NCI-H146 (cell line): ENCODE results near the gene MORC1.
"Not testable (repeated sequence)": the region's sequence is repeated elsewhere in the genome, so short reads cannot be mapped to it uniquely, and the experiment has no call there.

Experiments used
- DNase-seq: peaks from one replicate; lab custom pipeline; 2025; lab: John Stamatoyannopoulos, UW

The MORC1 gene

DNA sequence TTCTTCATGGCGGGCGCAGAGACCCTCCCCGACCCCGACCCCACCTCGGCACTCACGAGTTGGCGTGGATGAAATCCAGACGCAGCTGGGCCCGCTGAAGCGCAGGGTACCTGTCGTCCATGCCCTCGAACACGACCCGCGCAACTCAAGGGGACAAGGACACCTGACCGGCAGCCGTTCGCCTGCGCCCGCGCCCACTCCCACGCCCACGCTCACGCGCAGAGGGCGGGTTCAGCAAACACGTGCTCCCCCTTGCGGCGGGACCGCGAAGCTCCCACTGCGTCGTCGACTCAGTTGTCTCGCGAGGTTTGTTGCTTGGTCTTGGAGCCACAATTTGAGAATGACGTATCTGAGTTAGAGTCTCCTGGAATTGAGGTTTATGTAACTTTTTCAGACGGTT is at the start of gene MORC1:
Gene MORC1, minus strand, starts transcription at position 196 of the 400 bp plus-strand sequence. Its CDS starts 75 bp downstream, at position 121.
- no peak for DNase-seq

DNA sequence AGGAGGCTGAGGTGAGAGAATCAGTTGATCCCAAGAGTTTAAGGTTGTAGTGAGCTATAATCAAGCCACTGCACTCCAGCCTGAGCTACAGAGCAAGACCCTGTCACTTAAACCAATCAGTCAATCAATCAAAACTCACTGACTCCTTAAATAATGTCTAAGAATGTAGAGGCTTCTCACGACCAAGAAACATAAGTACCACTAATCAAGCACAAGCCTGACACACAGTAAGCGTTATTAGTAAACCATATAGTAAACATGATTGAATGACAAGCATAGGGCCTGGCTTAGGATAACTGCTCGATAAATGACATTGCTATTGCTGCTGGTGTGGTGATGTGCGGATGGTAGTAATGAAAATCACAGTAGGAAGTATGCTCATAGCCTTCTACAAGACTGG is 48.0 kb upstream of the MORC1 start:
- DNase-seq, result no peak

- DNase-seq, result no peak
Observed at GRCh38 chr3:109161487-109162123, 43.7 kb upstream of the MORC1 start.

DNA sequence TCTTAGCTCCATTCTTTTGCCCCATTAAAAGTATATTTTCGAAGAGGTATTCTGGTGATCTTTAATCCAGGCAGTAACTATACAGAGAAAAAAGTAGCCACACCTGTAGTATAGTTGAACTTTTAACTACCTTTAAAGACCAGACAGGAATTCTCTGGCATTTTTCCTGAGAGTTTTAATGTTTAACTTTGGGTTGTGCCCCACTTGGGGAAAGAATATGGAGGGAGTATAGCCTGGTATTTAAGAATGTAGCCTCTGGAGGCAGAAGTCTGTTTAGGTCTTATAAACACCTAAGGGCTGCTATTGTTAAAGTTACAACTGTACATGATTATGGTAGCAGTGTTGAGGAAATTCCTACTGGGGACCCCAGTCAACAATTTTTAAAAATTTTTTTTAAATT is 37.9 kb upstream of the MORC1 start:
- DNase-seq, result no peak

GRCh38 chr3:109154979-109155378 is 37.0 kb upstream of the MORC1 start:
- no peak for DNase-seq

- DNase-seq, result no peak
Observed at GRCh38 chr3:109152320-109152719, 34.4 kb upstream of the MORC1 start.

DNA sequence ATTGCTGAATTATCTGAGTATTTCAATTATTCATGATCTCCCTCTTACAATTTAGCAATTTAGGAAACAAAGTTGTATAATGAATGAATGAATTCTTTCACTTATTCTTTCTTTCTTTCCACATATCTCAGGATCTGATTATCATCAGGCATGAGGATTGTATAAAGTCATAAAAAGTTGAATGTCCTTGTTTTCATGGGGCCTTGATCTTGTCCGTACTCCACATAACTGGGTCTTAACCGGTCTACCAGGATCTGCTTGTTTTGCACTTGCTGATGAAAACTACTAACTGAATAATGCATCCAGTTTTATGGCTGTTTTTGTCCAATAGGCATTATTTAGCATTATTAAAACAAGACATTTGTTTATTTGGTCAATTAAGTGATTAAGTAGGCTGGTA is 31.1 kb upstream of the MORC1 start:
- no peak for DNase-seq

DNA sequence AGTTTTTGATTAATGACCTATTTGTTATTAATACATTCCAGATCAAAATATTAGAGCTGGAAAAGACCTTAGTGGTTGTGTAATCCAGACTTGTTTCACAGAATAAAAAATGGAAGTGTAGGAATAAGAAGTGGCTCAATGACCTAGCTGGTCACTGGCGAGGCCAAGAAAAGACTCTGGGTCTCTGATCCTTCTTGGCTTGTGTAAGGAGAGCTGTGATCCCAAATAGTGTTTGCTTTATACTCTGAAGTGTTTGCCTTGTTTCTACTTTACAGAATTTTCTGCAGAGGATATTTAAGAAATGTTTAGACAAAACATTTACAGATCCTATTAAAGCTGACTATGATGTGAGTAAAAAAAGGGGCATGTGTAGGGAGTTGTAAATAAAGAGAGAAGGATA is 25.7 kb upstream of the MORC1 start:
- no peak for DNase-seq

GRCh38 chr3:109140318-109140717 is 22.4 kb upstream of the MORC1 start:
- no peak for DNase-seq

- no peak for DNase-seq
Observed at GRCh38 chr3:109137761-109138160, 19.8 kb upstream of the MORC1 start.

- DNase-seq, result no peak
Observed at GRCh38 chr3:109136523-109136922, 18.6 kb upstream of the MORC1 start, which contains the start of gene C3orf85. C3orf85 (plus strand) TSS chr3:109136719; CDS start chr3:109136848, 129 bp downstream.

DNA sequence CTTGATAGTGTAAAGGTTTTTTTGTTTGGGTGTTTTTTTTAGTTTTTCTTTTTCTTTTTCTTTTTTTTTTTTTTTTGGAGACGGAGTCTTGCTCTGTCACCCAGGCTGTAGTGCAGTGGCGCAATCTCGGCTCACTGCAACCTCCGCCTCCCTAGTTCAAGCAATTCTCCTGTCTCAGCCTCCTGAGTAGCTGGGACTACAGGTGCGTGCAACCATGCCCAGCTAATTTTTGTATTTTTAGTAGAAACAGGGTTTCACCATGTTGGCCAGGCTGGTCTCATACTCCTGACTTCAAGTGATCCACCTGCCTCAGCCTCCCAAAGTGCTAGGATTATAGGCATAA is 15.5 kb upstream of the MORC1 start:
- DNase-seq, result not testable (repeated sequence)

- no peak for DNase-seq
Observed at GRCh38 chr3:109132801-109133473, 15.0 kb upstream of the MORC1 start.

DNA sequence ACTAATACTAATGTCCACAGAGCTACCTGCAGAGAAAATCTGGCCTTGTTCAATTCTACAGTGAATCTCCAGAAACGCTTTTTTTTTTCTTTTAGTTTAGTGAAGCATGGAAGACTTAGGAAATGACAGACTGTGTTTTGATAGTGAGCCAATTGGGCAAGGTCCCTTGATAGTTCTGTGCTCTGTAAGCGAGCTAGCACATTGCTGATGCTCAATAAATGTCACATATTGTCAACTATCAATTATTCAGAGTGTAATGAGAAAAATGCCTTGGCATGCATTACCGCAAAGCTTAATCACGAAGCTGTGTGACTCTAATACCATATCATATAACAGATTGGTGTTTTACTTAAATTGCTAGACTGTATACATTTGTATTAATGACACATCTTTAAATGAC is 13.3 kb upstream of the MORC1 start:
- DNase-seq, result no peak

DNA sequence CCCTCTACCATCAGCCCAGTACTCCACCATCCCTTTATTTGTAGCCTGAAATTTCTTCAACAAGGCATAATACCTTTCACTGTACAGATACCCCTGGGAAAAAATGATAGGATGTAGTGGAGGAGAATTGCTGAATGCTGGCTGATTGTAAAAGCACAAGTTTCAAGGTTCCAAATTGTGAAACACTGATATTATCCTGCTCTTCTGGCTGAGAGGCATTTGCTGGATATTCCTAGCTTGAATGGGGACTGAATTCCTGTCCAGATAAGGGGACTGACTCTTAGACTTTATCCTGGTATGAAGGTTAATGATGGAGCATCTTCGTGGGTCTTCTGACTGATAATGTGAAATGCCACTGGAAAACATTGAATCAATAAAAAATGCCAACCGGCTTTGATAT is 9.6 kb upstream of the MORC1 start:
- DNase-seq, result no peak

DNA sequence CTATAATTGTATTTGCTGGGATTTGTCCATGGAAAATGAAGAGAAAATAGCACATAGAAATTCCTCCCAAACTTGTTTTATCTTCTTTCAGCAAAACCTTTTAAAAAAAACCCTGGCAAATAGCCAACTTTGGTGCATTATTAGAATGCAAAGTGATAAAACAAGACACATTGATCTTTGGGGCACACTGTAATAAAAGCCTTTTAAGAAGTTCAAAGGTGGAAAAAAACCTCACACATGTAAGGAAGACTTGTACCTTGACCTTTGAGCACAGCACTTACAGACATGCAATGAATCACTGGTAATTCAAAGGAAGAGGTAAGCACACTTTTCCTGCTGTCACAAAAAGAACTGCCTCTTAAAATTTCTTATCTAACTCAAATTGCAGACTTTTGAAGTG is 8.0 kb upstream of the MORC1 start:
- no peak for DNase-seq

DNA sequence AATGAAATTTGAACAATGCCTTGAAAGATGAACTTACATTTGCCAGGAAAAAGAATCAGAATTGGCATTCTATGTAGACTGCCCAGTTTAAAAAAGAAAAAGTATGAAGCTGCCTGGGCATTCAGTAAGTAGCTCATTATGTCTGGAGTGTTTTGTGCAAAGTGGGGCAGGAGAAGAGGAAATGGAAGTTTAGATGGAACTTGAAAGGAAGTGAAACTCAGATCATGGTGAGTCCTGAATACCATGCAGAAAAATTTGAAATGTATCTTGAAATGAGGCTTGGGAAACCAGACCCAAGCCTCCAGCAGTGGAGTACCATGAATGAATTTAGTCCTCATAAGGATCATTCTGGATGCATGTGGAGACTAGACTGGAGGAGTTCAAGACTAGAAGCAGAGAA is 4.8 kb upstream of the MORC1 start:
- DNase-seq, result no peak

- DNase-seq, result no peak
Observed at GRCh38 chr3:109118584-109118983, 650 bp upstream of the MORC1 start.

DNA sequence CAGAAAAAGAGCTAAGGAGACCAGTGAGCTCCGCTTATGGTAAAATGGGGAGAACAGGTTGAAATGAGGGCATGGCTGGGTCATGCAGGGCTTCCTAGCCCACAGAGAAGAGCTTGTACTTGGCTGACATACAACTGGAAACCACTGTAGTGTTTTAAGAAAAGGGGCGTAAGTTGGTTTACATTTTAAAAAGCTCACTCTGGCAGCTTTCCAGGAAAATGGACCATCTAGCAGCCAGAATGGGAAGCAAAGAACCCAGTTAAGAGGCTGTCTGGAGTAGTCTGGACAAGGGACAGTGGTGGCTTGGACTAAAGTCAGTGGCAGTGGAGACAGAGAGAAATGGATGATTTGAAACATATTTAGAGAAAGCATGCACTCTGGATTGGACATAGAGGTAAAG is 1.9 kb downstream of the MORC1 start:
- DNase-seq, result no peak

GRCh38 chr3:109115451-109115850 is 2.5 kb downstream of the MORC1 start:
- no peak for DNase-seq

GRCh38 chr3:109114746-109115145 is 3.2 kb downstream of the MORC1 start:
- no peak for DNase-seq

DNA sequence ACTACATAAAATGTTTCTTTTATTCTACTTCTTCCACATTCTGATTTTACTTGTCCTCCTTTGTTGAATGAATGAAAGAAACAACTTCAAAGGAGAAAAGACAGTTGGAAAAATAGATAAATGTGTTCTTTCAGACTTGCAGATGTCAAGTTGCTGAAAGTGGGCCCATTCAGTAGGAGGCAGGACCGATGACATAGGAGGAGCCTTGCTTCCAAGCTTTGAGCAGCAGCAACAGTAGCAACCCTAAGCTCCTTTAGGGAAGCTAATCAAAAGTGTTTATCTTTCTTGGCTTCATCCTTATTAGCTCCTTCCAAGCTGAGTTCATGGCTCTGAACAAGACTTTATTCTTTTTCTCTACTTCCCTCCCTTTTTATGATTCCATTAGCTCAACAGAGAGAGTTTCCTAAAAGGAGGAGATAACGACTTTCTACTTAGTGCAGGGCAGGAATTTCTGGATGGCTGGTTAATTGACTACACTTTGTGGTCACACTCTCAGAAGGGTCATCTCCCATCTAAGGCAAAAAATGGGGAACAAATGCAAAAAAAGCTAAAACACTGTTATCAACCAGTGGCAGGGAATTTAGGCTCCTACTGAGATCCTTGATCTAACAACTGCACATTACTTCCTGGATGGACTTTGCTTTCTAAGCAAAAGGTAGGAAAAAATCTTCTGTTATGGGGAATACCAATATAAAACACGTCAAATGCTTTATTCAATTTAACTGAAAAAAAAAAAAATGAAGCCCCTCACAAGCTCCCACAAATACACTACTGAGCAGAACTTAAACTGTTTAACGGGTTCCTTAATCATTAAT is 4.8 kb downstream of the MORC1 start:
- no peak for DNase-seq

DNA sequence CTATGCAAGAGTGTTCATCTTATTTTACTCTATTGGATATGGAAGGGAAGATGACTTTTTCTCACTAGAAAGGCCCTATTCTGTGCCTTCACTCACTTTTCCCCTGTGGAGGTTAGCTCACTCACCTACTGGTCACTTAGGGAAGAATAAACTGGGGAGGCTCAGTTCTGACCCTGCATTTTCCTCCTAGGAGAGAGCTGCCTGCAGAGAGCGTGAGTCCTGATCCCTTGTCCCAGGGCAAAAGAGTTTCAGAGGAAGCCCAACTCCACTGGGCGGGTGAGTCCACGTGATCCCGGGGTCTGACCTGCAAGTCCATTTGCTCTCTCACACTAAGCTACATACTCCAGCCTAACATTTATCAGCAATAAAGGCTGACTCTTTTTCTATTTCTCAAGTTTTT is 8.4 kb downstream of the MORC1 start:
- no peak for DNase-seq
